AG10803 (cell line): ENCODE measurements around the gene REXO1.

Experiments
- DNase-seq: peaks from one replicate; pipeline ENCODE4 v3.0.0; 2010; ENCODE audit warnings: low read depth
- H3K4me3 ChIP-seq: 2 replicates; pipeline ENCODE4 v1.5.1; 2011; ENCODE audit warnings: mild to moderate bottlenecking, low read length, control low read depth
- TF ChIP-seq, protein P1 (sequence below): conservative IDR thresholded peaks from 2 replicates; pipeline ENCODE4 v1.5.1; 2011; ENCODE audit warnings: mild to moderate bottlenecking, low read length, control low read depth, inconsistent platforms

Gene REXO1

GRCh38 chr19:1776606-1777147, 71.6 kb downstream of the REXO1 start:
- TF ChIP-seq, protein P1, sequence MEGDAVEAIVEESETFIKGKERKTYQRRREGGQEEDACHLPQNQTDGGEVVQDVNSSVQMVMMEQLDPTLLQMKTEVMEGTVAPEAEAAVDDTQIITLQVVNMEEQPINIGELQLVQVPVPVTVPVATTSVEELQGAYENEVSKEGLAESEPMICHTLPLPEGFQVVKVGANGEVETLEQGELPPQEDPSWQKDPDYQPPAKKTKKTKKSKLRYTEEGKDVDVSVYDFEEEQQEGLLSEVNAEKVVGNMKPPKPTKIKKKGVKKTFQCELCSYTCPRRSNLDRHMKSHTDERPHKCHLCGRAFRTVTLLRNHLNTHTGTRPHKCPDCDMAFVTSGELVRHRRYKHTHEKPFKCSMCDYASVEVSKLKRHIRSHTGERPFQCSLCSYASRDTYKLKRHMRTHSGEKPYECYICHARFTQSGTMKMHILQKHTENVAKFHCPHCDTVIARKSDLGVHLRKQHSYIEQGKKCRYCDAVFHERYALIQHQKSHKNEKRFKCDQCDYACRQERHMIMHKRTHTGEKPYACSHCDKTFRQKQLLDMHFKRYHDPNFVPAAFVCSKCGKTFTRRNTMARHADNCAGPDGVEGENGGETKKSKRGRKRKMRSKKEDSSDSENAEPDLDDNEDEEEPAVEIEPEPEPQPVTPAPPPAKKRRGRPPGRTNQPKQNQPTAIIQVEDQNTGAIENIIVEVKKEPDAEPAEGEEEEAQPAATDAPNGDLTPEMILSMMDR, result no peak
- H3K4me3 ChIP-seq, result no peak overlapping the region
- no peak for DNase-seq

DNA sequence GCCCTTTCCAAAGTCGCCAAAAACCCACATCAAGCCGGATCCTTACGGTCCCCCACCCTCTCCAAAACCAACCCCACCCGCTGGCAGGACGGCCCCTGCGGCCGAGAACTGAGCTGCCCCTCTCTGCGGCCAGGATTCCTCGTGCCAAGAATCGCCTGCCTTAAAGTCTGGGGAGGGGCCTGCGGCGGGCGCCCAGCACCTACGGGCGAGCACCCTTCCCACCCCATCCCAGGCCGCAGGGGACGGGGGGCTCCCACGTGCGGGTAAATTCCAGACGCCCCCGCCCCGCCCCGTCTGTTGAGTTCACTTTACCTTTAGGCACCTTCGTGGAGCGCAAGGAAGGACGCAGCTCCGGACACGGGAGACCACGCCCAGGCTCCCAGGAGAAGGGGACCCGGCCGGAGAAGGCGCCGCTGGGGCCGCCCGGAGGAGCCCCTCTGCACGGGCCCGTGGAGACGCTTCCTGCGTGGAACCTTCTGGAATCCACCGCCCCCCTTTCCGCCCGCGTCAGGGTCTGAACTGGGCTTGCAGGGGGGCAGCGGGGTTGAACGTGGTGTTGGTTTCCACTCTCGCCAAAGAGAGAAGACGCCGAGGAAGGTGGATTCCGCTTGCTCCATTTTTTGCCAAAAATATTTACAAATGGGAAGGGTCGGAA, 72.2 kb downstream of the REXO1 start:
- no peak overlapping the region for H3K4me3 ChIP-seq
- TF ChIP-seq, protein P1, result no peak
- DNase-seq, result no peak

DNA sequence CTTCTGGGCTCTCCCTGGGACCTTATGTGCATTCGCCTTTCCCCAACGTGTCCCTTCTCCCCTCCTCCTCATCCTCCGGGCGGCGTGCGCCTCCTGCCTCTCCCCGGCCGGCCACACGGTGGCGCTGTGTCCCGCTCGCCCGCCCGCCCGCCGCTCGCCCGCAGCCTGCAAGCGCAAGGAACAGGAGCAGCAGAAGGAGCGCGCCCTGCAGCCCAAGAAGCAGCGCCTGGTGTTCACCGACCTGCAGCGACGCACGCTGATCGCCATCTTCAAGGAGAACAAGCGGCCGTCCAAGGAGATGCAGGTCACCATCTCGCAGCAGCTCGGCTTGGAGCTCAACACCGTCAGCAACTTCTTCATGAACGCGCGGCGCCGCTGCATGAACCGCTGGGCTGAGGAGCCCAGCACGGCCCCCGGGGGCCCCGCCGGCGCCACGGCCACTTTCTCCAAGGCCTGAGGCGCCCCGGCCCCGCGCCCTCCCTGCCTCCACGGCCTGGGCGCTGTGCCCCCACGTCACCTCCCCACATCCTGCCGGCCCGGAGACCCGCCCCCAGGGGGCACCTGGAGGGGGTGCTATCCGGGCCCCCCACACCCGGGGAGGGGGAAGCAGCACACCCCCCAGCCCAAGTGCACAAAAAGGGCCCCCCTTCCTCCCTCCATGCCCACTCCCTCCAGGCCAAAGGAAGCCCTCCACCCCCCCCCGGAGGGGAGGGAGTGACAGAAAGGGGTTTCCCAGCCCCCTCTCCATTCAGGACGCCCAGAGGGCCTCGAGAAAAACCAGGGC, 73.1 kb downstream of the REXO1 start:
- H3K4me3 ChIP-seq, result no peak overlapping the region
- DNase-seq, result no peak
- TF ChIP-seq, protein P1, result 0 out of 2 replicates have a peak, but pooled peaks have one; percentile 11

DNA sequence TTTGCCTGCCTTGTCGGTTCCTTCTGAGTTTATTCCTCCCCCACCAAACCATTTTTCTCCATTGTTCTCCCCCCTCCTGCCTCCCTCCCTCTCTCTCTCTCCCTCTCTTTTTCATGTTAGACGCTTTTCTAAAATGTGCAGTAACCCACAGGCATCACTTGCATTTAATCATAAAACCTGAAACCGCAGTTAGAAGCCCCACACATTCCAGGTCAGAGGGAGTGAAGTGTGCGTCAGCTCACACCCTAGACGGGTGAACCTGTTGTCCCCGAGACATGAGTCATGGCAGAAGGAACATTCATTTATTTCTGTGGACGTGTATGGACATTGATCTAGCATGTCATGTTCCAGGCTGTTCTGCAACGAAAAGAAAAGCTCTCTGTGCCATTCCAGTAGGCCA, 75.1 kb downstream of the REXO1 start:
- DNase-seq, result peak; percentile 12
- no peak overlapping the region for H3K4me3 ChIP-seq
- TF ChIP-seq, protein P1, result no peak

DNA sequence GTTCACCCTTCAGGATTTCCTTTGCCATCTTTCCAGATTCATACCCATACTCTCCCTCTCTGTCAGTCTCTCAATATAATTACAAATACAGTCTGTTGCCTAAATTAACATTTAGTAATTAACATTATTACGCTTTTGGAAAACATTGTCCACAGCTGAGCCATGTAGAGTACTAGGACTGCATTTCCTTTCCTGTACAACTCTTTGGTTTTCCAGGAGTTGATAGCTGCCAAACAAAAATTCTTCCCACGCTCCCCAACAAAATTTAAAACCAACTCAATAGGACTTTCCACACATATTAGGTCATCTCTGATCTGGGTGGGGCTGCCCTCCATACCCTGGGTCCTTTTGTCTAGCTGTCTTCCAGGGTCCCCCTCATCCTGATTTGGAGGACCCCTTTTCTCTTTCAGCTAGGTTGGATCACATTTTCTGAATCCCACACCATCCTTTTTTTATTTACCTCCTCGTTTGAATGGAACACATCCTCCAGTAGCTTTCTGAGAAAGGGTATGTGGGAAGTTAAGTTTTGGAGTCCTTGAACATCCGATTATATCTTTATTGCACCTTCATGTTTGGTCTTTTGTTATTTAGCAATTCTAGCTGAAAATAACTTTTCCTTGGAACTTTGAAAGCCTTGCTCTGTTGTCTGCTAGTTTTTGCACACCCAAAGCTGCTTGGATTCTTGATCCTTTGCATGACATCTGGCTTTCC, 77.3 kb downstream of the REXO1 start:
- TF ChIP-seq, protein P1, result no peak
- DNase-seq, result no peak
- no peak overlapping the region for H3K4me3 ChIP-seq

DNA sequence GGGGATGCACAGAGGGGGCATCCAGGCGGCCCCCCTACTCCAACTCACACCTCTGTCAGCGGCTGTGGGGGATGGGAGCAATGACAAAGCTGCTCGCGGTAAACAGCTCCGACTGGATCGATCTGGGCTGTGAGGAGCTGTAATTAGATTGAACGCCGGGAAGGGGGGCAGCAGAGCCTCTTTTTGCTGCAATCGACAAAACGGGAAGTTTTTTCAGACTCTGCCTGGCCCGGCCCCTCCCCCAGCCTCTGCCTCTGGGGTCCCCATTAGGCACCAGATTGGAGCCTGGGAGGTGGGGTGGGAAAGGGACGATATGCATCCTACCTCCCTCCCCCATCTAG, 78.7 kb downstream of the REXO1 start:
- no peak for DNase-seq
- TF ChIP-seq, protein P1, result no peak
- no peak overlapping the region for H3K4me3 ChIP-seq
